Tibial artery (tissue), 4 donors: ENCODE results near the gene ANAPC13.

Source experiments
- DNase-seq, 2 donors: peaks; one replicate each; pipeline ENCODE4 v3.0.0-alpha.2; 2019
- H3K27ac ChIP-seq, 2 donors: fragments of 200-600 bp; sonication (generic) in 1 of 2; 1 replicate in 1 of 2; 2 replicates in 1 of 2; pipeline ENCODE4 v1.5.1; 2018 to 2019; ENCODE audit warnings: mild to moderate bottlenecking in 1 of 2
- H3K27me3 ChIP-seq, 2 donors: fragments of 200-600 bp; sonication (generic) in 1 of 2; one replicate each; pipeline versions ENCODE4 v1.5.1 to v1.6.0; 2016 to 2019
- H3K36me3 ChIP-seq, 3 donors: fragments of 200-600 bp; sonication (generic) in 2 of 3; one replicate each; pipeline ENCODE4 v1.5.1; 2016 to 2019; ENCODE audit warnings: mild to moderate bottlenecking in 2 of 3
- H3K4me1 ChIP-seq, 4 donors: fragments of 200-600 bp; sonication (generic) in 2 of 4; 1 replicate in 3 of 4; 2 replicates in 1 of 4; pipeline ENCODE4 v1.5.1; 2016 to 2019
- H3K4me3 ChIP-seq, 2 donors: fragments of 200-600 bp; sonication (generic) in 1 of 2; 1 replicate in 1 of 2; 2 replicates in 1 of 2; pipeline ENCODE4 v1.5.1; 2018 to 2019; ENCODE audit warnings: mild to moderate bottlenecking in 2 of 2
- H3K9me3 ChIP-seq, 3 donors: fragments of 200-600 bp; sonication (generic) in 1 of 3; one replicate each; pipeline ENCODE4 v1.5.1; 2016 to 2019
- intact Hi-C: fragments of 100-400 bp; cut with DNase I; formaldehyde crosslinking; loops from one replicate; pipeline ENCODE4 v1.15.0; 2023; ENCODE audit warnings: low total_unique reads
- TF ChIP-seq, protein P1 (sequence below), 2 experiments: fragments of 200-600 bp in 1 of 2; fragments of 450-650 bp in 1 of 2; IDR thresholded peaks; one replicate each; pipeline ENCODE4 v1.5.1; 2017 to 2019; ENCODE audit warnings: antibody characterized with exemption in 2 of 2, mild to moderate bottlenecking in 1 of 2, moderate library complexity in 1 of 2

The ANAPC13 gene

DNA sequence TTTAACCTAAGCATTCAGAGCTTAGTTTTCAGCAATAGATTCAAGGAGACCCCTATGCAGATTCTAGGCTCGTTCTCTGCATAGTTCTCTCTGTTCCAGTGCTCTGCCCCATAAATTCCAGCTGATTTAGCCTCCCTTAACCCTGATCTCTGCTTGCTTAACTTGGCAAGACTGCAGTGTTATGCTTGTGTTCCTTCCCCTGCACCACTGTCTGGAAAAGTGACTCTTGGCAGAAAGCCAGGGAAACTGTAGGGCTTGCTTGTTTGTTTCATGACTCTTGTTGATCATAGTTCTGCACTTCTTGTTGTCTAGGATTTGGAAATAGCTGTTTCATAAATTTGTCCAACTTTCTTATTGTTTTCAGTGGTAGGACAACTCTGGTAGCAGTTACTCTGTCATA lies 40.1 kb downstream of the ANAPC13 start:
- Histone ChIP-seq H3K9me3 (no peaks in the 10 kb centered on the region), H3K27ac (peak overlapping the region; percentile 58 to 60), H3K36me3 (no peaks in the 10 kb centered on the region), H3K4me1 (peaks cover 0 to 49% (median 29%) of the 10 kb centered on the region in 4 donors), H3K4me3 (no peak overlapping the region), H3K27me3 (no peaks in the 10 kb centered on the region)
- TF ChIP-seq, protein P1, sequence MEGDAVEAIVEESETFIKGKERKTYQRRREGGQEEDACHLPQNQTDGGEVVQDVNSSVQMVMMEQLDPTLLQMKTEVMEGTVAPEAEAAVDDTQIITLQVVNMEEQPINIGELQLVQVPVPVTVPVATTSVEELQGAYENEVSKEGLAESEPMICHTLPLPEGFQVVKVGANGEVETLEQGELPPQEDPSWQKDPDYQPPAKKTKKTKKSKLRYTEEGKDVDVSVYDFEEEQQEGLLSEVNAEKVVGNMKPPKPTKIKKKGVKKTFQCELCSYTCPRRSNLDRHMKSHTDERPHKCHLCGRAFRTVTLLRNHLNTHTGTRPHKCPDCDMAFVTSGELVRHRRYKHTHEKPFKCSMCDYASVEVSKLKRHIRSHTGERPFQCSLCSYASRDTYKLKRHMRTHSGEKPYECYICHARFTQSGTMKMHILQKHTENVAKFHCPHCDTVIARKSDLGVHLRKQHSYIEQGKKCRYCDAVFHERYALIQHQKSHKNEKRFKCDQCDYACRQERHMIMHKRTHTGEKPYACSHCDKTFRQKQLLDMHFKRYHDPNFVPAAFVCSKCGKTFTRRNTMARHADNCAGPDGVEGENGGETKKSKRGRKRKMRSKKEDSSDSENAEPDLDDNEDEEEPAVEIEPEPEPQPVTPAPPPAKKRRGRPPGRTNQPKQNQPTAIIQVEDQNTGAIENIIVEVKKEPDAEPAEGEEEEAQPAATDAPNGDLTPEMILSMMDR (IDR thresholded peaks at IDR 0.05), result no peak
- DNase-seq, result peak in 1 of 2 donors; percentile 56
- intact Hi-C loops, result no loop called here

DNA sequence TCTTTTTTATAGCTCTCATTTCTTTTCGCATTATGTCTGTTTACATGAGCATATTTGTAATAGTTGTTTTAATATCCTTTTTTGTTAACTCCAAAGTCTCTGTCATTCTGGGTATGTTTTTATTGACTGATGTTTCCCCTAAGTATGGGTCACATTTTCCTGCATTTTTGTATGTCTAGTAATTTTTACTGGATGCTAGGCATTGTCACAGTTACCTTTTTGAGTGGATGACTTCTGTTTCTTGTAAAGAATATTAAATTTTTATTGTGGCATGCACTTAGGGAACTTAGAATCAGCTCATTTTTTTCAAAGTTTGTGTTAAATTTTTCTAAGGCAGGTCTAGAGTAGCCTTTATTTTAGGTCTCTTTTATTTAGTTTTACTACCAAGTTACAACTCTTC lies 40.7 kb downstream of the ANAPC13 start:
- H3K36me3 ChIP-seq, result no peaks in the 10 kb centered on the region
- peaks cover 0 to 49% (median 29%) of the 10 kb centered on the region in 4 donors for H3K4me1 ChIP-seq
- TF ChIP-seq, protein P1 (IDR thresholded peaks at IDR 0.05), result no peak
- DNase-seq, result no peak
- no peak overlapping the region for H3K4me3 ChIP-seq
- no peaks in the 10 kb centered on the region for H3K9me3 ChIP-seq
- intact Hi-C loops, result no loop called here
- H3K27ac ChIP-seq, result peak overlapping the region; percentile 58 to 60
- no peaks in the 10 kb centered on the region for H3K27me3 ChIP-seq

DNA sequence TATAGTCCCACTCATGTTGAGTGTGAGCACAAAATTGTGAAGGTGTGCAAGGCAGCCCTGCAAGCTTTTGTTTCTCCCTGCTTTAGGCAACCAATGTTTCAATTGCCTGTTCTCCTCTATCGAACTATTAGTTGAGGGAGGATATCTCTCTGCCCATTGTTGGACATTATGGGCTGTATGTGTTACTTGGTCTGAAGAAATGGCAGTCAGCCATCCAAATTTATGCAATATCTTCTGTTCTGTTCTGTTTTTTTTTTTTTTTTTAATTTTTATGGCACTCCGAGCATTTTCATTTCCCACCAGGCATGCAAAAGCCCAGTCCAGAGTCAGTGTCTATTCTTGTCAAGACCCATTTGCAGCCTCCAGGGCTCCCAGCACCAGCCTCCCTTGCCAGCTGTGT lies 44.0 kb downstream of the ANAPC13 start:
- Histone ChIP-seq H3K36me3 (no peaks in the 10 kb centered on the region), H3K4me3 (no peak overlapping the region), H3K9me3 (no peaks in the 10 kb centered on the region), H3K4me1 (peaks cover 0 to 35% (median 20%) of the 10 kb centered on the region in 4 donors), H3K27ac (no peak overlapping the region), H3K27me3 (no peaks in the 10 kb centered on the region)
- intact Hi-C loops, result no loop called here
- TF ChIP-seq, protein P1 (IDR thresholded peaks at IDR 0.05), result no peak
- no peak for DNase-seq

DNA sequence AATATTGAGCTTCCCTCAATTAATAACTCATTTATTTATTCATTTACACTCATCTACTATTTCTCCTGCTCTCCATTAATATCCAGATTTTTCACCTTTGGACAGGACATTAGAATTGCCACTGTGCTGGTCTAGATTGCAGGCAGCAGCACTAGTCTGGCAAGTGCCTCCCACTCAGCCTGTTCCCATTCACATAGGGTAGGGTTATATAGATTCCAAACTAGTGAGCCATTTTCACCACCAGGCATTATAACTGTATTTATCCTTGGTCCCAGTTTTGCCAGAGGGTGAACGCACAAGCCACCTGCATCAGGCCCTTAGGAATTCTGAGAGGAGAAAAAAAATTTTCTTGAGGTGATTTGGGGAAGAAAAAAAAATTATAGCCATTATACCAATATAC lies 44.5 kb downstream of the ANAPC13 start:
- H3K9me3 ChIP-seq, result no peaks in the 10 kb centered on the region

DNA sequence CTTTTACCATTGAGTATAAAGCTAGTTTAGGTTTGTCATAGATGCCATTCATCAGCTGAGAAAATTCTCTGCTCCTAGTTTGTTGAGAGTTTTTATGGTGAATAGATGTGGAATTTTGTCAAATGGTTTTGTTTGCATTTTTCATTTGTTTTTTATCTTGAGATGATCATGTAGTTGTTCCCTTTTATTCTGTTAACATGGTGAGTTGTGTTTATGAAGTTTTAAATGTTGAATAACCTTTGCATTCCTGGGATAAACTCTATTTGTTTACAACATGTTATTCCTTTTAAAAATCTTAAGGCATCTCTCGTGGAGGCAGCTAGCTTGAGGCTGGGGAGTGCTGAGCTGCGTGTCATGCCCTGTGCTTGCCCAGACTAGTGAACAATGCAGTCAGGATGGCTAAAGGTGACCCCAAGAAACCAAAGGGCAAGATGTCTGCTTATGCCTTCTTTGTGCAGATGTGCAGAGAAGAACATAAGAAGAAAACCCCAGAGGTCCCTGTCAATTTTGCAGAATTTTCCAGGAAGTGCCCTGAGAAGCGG lies 48.5 kb downstream of the ANAPC13 start:
- intact Hi-C loops, result no loop called here

More for the DNA sequence above, 44.5 kb downstream of the ANAPC13 start:
- no peaks in the 10 kb centered on the region for H3K27me3 ChIP-seq
- DNase-seq, result no peak
- H3K27ac ChIP-seq, result no peak overlapping the region
- TF ChIP-seq, protein P1 (IDR thresholded peaks at IDR 0.05), result no peak
- peaks cover 0 to 30% (median 15%) of the 10 kb centered on the region in 4 donors for H3K4me1 ChIP-seq
- H3K4me3 ChIP-seq, result no peak overlapping the region
- intact Hi-C loops, result no loop called here
- no peaks in the 10 kb centered on the region for H3K36me3 ChIP-seq

More for the DNA sequence above, 48.5 kb downstream of the ANAPC13 start:
- Histone ChIP-seq H3K27ac (no peak overlapping the region), H3K4me1 (peaks cover 0 to 7% (median 3%) of the 10 kb centered on the region in 4 donors), H3K27me3 (no peaks in the 10 kb centered on the region), H3K9me3 (no peaks in the 10 kb centered on the region), H3K36me3 (no peaks in the 10 kb centered on the region), H3K4me3 (no peak overlapping the region)
- DNase-seq, result no peak
- TF ChIP-seq, protein P1 (IDR thresholded peaks at IDR 0.05), result no peak
